Testis (tissue), 3 donors: ENCODE data around the gene MACO1. TPM values are rescaled to one million over a fixed set of nuclear protein-coding genes. Genes with fewer than 3 reads are reported as not detected.

Experiments used
- DNase-seq: peaks from one replicate; pipeline ENCODE4 v3.0.0-alpha.2; 2019
- H3K27ac ChIP-seq, 2 donors: fragments of 200-600 bp; sonication (generic); one replicate each; pipeline ENCODE4 v1.5.1; 2019
- H3K27me3 ChIP-seq: fragments of 200-600 bp; sonication (generic); one replicate; pipeline ENCODE4 v1.5.1; 2019
- H3K36me3 ChIP-seq: fragments of 200-600 bp; sonication (generic); one replicate; pipeline ENCODE4 v1.5.1; 2017; ENCODE audit warnings: low read depth; ENCODE audit errors: missing control alignments
- H3K4me1 ChIP-seq: fragments of 200-600 bp; sonication (generic); one replicate; pipeline ENCODE4 v1.5.1; 2019
- H3K4me3 ChIP-seq, 2 donors: fragments of 200-600 bp; sonication (generic); one replicate each; pipeline ENCODE4 v1.5.1; 2017 to 2019
- H3K9me3 ChIP-seq: fragments of 200-600 bp; sonication (generic); one replicate; pipeline ENCODE4 v1.5.1; 2017
- CTCF ChIP-seq, 3 experiments: fragments of 450-650 bp in 2 of 3; fragments of 200-600 bp in 1 of 3; sonication (generic) in 1 of 3; IDR thresholded peaks; one replicate each; pipeline ENCODE4 v1.5.1; 2016 to 2019; ENCODE audit warnings: antibody characterized with exemption in 3 of 3, mild to moderate bottlenecking in 2 of 3, moderate library complexity in 1 of 3
- POLR2A ChIP-seq: fragments of 450-650 bp; IDR thresholded peaks from one replicate; pipeline ENCODE4 v1.6.1; 2017; ENCODE audit warnings: antibody characterized with exemption, mild to moderate bottlenecking, moderate library complexity
- WGBS, 2 donors: methylation state at CpG; one replicate each; pipeline ENCODE4 v1.1.5; 2018; 5-methylcytosine and 5-hydroxymethylcytosine counted together
- intact Hi-C: fragments of 100-400 bp; cut with DNase I; formaldehyde crosslinking; loops from one replicate; pipeline ENCODE4 v1.15.1; 2023; ENCODE audit warnings: low total_unique reads
- polyA plus RNA-seq: library from polyadenylated mRNA; stranded (reverse); fragments of 350-450 nt; fragmentation: Illumina TruSeq; extraction: RNeasy Lipid Tissue Mini Kit (QIAGEN cat#74804); gene quantifications from one replicate; pipeline ENCODE4 v1.2.3, GENCODE V29; 2014; ENCODE audit warnings: low read depth, low replicate concordance; ENCODE audit not compliant: insufficient read depth
- total RNA-seq, 2 donors: library from RNA; depleted of rRNA; stranded (reverse); fragments of >200 nt; gene quantifications; one replicate each; pipeline ENCODE4 v1.2.3, GENCODE V29; 2016

MACO1 gene
- total and polyA plus RNA-seq, 3 donors from 2014 or later, result 22.1 to 51.3 (median 25.4) TPM

DNA sequence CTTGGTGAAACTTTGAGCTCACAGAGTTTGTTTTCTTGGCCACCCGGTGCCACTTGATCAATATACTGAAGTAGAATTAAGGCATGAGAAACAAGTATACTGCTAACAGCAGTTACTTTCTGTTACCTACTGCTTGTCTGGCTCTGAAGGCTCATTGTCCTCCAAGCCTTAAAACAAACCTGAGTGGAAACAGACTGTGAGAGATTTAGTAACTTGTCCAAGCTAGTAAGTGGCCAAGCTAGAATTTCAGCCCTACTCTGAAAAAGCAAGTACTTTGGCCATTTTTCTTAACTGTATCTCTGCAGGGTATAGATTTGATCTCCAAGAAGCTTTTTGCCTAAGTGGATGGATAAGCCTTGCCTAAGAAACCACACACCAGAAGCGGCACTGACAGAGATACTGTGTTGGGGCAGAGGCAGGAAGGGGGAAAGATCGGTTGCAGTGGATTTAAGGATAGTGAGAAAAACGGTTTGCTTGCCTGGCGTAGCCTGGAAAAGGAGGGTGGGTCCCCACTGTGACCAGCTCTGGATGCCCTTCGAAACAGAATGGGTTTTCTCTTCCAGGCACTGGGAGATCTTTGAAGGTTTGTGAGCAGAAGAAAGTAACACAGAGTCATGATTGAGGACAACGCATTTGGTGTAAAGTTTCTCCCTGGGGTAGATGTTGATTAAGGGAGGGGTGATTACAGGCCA lies 2.1 kb upstream of the MACO1 start:
- Histone ChIP-seq H3K27me3 (no peaks in the 10 kb centered on the region), H3K27ac (no peak overlapping the region), H3K36me3 (no peaks in the 10 kb centered on the region), H3K4me1 (peaks cover 6% of the 10 kb centered on the region), H3K9me3 (no peaks in the 10 kb centered on the region), H3K4me3 (no peak overlapping the region)
- 83 to 86% methylated on average over 7 of the region's 7 CpGs for WGBS, 2 donors
- intact Hi-C loops, result no loop called here
- no peak for DNase-seq
- TF ChIP-seq CTCF (IDR thresholded peaks at IDR 0.05) (no peak), POLR2A (no peak)

DNA sequence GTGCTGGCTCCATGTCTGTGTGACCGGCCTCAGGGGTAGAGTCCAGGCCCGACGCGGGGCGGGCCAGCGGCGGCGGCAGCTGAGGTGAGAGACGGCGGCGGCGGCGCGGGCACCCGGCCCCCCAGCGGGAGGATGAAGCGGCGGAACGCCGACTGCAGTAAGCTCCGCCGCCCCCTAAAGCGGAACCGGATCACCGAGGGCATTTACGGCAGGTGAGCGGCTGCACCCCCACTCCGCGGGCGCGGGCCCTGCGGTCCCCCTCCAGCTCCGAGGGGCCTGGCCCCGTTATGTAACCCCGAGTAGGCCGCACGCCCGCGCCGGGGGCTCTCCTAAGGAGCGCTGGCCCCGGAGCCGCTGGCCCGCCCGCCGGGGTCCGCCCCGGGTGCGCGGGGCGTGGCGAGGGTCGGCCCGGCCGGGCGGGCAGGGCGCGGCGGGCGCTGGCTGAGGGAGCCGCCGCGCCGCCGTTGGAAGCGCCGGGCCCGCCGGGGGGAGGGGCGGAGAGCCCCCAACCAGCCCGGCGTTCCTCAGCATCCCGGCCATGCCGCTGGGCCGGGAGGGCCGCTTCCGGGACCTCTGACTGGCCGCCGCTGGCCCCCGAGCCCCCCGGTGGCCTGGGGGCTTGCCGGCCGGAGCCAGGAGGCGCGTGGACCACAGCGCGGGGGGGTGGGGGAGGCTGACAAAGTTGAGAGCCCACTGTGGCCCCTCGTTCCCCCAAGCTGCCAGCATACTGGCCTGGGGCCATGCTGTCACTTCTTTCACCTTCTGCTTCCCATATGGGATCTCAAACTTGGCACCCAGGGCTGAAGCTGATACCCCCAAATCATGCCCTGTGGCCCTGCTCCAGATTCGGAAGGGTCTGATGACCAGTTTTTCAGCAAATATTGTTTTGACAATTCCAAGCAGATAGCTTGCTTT lies 527 bp downstream of the MACO1 start:
- no peak for TF ChIP-seq CTCF (IDR thresholded peaks at IDR 0.05)
- no peak for TF ChIP-seq POLR2A
- H3K36me3 ChIP-seq, result no peaks in the 10 kb centered on the region
- H3K4me3 ChIP-seq, result peak overlapping the region; percentile 94 to 95
- peak; percentile 29 for DNase-seq
- peaks cover 15% of the 10 kb centered on the region for H3K4me1 ChIP-seq
- H3K27ac ChIP-seq, result peak overlapping the region; percentile 90 to 92
- intact Hi-C loops, result no loop called here
- H3K27me3 ChIP-seq, result no peaks in the 10 kb centered on the region
- 0 to 1% methylated on average over 1 to 36 of the region's 89 CpGs for WGBS, 2 donors
- H3K9me3 ChIP-seq, result no peaks in the 10 kb centered on the region

DNA sequence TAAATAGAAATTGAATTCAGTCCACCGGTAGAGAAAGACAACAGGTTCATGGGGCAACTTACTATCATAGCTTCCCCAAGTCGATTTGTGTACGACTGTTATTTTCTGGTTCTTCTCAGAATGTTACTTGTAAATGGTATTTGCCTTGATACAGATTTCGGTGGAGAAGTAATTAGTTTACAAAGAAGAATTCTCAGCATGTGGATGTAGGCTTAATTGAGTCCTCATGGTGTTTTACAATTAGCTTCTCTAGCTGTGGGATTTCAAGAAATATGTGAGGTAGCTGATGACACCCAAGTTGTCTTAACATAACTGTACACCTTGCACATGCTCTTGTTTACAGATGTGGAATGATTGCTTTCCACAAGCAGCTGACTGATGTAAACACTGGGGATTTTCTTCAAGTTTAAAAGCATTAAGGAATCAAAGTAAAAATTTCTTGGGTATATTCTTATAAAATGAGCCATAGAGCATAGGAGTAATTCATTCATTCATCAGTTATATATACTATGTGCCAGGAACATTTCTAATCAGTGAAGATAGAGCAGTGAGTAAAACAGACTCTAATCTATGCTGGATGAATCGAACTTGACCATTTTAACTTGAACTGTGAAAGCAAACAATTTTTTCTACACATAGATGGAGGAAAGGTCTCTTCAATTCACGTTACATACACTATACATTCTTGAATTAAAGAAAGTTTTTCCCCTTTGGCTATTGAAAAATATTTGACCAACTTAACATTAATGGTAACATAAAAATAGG lies 1.4 kb downstream of the MACO1 start:
- no peaks in the 10 kb centered on the region for H3K27me3 ChIP-seq
- 11 to 13% methylated on average over 6 of the region's 6 CpGs for WGBS, 2 donors
- peak overlapping the region in 1 of 2 donors; percentile 92 for H3K27ac ChIP-seq
- H3K9me3 ChIP-seq, result no peaks in the 10 kb centered on the region
- H3K4me3 ChIP-seq, result peak overlapping the region; percentile 94 to 95
- DNase-seq, result no peak
- H3K36me3 ChIP-seq, result no peaks in the 10 kb centered on the region
- intact Hi-C loops, result no loop called here
- TF ChIP-seq CTCF (IDR thresholded peaks at IDR 0.05) (no peak), POLR2A (no peak)
- peaks cover 15% of the 10 kb centered on the region for H3K4me1 ChIP-seq

GRCh38 chr1:25432749-25433388 lies 2.2 kb downstream of the MACO1 start:
- Histone ChIP-seq H3K27ac (no peak overlapping the region), H3K4me1 (peaks cover 15% of the 10 kb centered on the region), H3K36me3 (no peaks in the 10 kb centered on the region), H3K4me3 (no peak overlapping the region), H3K27me3 (no peaks in the 10 kb centered on the region), H3K9me3 (no peaks in the 10 kb centered on the region)
- no peak for TF ChIP-seq CTCF (IDR thresholded peaks at IDR 0.05)
- no peak for TF ChIP-seq POLR2A
- WGBS, 2 donors, result 69 to 71% methylated on average over 6 of the region's 6 CpGs
- intact Hi-C loops, result no loop called here
- DNase-seq, result no peak
